COLO668 (cell line): ENCODE results near the gene CCR6.
"Not testable (repeated sequence)": the region's sequence is repeated elsewhere in the genome, so short reads cannot be mapped to it uniquely, and the experiment has no call there.

Experiments used
- DNase-seq: peaks from one replicate; lab custom pipeline; 2025; ENCODE audit not compliant: unreplicated experiment; lab: John Stamatoyannopoulos, UW

CCR6 gene

DNA sequence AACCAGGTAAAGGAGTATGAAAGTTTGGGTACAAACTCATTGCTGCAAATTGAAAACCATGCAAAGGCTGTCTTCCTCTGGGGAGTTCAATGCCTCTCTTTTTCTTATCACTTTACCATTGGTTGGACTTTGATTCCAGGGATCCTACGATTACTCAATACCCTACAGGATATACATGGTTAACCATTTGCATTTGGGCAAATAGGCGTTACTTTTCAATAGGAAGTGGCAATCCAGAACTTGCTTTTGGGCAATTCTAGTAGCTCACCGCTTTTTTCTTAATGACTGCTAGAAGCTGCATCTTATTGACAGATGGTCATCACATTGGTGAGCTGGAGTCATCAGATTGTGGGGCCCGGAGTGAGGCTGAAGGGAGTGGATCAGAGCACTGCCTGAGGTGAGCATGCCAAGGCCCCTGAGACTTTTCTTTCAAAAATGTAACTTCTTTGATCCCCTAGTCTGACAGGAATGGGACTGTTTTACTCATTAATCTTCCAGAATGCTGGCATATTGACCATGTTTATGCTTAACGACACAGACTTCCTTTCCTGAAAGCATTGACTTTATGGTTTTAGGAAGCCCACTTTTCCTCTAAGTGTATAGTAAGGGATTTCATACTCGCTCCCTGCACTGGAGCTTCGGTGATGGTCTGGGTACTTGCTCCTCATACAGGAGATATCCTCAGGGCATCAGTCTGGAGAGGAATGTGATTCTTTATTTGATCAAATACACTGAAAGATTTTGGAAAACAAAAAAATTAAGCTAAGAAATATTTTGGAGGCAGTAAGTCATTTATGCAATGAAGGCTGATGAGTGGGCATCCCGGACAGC lies at the start of gene CCR6:
TSS of gene CCR6 (plus strand) at position 270 of the 831 bp plus-strand sequence. CDS start 13,039 bp downstream, outside the sequence.
- no peak for DNase-seq

DNA sequence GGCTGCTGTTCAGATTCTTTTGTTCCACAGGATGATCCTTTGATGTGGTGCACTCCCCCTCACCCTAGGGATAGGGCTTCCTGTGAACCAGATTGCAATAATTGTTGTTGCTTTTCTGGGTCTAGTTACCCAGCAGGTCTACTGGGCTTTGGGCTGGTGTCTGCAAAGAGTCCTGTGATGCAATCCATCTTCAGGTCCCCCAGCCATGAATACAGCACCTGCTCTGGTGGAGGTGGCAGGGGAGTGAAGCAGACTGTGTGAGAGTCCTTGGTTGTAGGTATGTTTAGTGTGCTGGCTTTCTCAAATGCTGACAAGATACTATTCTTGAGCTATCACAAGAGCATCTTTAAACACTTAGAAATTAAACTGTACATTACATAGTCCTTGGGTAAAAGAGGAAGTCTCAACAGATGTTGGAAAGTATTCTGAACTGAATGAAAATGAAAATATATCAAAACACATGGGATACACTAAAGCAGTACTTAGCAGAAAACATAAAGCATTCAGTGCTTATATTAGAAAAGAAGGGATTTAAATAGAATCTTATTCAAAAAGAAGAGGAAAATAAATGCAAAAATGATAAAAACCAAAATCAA lies 49.1 kb upstream of the CCR6 start:
- no peak for DNase-seq

DNA sequence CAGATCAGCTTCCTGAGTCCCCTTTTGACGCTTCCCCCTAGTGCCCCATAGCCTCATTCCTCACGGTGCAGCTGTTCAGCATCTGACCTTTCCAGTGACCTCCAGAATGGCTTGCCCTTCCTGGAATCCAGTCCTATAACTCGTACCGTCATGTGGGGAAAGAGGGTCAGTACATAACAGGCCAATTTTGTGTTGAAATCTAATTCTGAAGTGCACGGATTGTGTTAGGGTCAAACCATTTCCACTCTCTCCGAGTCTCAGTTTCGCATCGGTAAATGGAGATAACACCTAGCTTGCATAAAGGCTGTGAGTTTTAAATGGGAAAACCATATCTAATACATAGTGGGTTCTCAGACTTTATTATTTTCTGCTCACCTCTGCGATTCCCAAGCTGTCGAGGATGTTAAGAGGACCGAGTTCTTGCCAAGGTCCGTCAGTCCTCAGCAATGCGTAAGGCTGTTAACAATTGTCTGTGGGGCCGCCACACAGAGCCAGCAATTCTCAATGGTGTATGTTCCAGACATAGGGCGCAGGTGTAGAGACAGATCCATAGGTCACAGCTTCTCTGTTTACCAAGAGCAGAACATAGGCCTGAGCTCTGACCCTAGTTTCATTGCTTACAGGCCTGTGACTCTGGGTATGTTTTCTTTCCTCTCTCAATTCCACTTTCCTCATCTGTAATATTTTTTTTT lies 45.5 kb upstream of the CCR6 start:
- no peak for DNase-seq

DNA sequence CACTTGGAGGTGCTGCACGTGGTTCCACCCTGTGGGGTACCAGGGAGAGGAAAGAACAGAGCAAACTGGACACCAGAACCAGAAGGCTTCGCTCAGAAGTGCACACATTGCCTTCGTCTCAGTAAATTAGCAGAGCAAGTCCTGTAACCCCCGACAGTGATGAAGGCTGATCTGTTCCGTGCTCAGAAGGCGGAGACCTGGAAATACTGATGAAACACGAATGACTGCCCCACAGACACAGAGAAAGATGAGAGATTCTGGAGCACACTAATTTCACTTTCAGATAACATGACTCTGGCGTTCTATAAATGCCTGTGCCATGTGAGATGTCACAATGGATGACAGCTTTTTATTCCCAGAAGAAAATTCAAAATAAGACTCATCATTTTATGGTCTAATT lies 44.2 kb upstream of the CCR6 start:
- DNase-seq = no peak

DNA sequence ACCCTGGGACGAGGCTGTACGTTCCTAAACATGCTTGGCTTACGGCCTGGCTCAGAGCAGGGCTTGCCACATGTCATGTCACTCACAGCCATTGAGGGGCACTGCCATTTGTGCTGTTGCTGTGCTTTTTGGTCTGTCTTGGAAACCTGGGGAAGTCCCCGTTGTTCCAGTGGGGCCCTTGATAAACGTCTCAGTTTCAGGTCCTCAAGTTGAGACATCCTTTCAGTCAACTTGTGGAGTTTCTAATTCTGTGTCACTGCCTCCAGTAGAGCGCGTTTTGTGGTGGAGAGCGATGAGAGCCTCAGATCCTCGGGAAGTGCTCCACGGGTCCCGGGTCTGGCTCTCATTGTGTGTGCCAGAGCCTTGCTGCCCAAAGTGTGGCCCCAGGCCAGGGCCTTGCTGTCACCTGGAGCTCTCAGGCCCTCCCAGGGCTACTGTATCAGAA lies 43.0 kb upstream of the CCR6 start:
- DNase-seq = no peak

DNA sequence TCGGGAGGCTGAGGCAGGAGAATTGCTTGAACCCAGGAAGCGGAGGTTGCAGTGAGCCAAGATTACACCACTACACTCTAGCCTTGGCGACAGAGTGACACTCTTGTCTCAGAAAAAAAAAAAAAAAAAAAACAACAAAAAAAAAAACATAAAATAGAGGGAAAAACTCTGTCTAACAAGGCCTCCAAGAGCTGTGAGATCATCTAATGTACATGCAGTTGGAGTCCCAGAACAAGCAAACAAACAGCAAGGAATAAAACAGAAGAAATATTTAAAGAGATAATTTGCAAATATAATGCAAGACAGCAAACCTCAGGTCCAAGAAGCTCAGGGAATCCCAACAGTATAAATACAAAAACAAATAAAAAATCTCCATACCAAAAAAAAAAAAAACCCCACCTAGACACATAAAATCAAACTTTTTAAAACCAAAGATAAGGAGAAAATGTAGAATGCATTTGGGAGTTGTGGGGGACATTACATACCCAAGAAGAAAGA lies 35.0 kb upstream of the CCR6 start:
- DNase-seq = no peak

DNA sequence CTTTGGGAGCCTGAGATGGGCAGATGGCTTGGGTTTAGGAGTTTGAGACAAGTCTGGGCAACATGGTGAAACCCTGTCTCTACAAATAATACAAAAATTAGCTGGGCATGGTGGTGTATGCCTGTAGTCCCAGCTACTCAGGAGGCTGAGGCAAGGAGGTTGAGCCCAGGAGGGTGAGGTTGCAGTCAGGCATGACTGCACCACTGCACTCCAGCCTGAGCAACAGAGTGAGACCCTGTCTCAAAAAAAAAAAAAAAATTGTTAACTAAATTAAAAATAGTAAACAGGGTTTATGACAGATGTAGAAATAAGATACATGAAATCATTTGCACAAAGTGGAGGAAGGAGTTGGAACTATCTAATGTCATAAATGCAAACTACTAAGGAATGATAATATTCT lies 34.2 kb upstream of the CCR6 start:
- not testable (repeated sequence) for DNase-seq

DNA sequence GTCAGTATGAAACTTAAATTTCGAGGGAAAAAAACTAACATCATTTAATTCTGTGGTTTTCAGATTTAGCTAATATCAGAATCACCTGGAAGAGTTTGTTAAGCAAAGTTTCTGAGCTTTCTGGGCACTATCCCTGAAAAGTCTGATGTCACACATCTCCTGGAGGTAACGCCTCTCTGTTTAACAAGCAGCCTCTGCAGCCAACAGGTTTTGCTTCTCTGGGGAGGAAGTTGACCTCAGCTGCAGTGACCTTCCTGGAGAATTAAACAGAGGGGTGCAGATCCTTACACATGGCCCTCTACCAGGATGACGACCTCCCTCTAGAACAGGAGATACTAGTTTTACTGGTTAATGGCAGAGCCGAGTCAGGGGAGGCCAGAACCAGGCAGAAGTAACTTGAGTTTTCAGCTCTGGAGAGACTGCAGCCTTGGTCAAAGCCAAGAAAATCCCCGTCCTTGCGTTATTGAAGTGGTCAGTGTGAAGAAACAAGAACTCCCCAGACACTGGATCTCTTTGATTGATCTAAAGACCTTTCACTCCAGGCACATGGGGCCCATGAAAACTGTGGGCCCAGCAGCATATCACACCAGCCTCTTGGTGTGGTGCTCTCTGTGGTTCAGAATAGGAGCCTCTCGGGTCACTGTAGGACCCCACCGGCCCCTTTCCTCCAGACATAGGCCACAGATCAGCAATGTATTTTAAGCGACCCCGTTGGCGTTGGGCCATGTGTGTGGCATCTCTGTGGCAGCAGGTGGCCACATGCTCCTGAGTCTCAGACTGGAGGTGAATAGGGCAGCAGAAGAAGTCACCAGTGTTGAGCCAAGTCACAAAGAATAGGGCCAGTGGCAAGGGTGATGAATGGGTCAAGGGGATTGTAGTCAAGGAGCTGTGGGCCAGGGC lies 33.4 kb upstream of the CCR6 start:
- DNase-seq = no peak

DNA sequence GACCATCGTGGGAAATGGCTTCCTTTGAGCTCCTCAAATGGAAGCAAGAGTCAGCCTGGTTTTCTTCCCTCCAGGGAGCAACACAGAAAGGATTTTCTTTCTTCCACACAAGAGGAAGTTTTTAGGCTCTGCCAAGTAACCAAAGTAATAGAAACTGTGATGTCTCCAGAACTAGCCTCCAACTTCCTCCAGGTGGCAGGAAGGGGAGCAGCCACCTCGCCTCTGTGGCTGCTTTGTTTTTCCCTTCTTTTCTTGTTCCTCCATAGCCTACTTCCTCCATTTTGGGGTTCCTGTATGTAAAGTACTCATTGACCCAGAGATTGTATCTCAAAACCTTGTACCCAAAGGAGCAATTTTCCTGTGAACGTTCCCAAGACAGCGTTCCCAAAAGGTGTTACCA lies 32.7 kb upstream of the CCR6 start:
- no peak for DNase-seq

DNA sequence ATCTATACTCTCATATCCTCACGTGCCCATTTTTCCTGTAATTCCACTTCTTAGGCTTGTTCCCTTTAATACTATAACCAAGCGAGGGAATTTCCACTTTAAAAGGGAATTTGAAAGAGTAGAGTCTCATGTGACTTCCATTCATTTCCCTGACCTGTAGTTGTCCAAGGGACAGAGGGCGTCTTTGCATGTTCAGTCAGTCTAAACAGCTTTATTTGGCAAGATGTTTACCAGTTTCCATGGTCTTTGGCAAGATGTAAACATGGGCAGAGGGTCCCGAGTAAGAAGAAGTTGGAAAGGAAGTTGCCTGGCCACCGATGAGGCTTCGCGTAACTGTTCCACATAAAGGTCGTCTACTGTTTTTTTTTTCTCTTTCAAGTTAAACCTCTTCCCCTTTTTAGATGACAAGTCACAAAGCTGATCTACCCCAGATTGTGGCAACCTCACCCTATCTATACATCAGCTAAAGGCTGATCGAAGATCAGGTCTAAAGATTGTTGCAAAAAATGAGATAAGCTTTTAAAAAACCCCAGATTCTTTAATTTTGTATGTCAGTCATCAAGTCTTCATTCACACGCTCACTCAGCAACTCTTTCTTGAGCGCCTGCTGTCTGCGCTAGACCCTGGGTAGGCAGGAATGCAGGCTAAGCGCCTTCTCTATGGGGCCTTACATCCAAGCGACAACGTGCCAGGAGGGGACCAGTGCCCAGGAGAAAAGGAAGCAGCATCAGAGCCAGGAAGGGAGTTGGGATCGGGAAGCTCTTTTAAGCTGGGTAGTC lies 31.7 kb upstream of the CCR6 start:
- DNase-seq = no peak

DNA sequence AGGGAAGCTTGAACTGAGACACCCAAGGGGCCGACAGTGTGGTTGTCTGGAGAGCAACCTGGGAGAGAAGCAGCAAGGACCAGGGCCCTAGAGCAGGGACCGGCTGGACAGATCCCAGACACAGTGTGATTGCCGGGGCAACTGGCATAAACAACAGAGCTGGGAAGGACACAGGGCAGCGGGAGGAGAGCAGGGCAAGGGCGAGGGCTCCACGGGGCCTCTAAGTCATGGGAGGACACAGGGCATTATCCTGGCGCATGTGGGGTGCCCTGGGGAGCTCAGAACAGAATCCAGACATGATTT lies 31.1 kb upstream of the CCR6 start:
- no peak for DNase-seq

DNA sequence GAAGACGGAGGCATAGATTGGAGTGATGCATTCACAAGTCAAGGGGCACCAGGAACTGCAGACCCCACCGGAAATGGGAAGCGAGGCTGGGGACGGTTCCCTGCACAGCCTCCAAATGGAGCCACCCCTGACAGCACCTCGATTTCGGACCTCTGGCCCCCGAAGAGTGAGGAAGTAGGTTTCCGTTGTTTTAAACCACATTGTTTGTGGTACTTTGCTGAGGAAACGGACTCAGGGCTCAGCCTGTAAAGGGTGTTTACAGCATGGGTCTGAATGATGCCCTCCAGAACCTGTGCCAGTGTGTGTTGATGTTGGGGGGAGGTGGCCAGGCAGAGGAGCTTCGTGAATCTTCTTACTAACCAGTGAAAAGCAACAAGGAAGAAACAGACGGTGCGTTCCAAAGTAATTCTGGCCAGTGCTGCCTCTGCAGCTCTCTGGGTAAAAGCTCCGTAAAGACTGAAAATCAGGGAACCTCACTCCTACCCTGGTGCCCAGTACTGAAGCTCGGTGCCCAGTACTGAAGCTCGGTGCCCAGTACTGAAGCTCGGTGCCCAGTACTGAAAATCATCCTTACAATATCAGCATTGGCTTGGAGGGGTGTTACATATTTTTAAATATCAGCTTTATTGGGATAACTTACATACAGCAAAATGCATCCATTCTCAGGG lies 30.1 kb upstream of the CCR6 start:
- DNase-seq = no peak

DNA sequence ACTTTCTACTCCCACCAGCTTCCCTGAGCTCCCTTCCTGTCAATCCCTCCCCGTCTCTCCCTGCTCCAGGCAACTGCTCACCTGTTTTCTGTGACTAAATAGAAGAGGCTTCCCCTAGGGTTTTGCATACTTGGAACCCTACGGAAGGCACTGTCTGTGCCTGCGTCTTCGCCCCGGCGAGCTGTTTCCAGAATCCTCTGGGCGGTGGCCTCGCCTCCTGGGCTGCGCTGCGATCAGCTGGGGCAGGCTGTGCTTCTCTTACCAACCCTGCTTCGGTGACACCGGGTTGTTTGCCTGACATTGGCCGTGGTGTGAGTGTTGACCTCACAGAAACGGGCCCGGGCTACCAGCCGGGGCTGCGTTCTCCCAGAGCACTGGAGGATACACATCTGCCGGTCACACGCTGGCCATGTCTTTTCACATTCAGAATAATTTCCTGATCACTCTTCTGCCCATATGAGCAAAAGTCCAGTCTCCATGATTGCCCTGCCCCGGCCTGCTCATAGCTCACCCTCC lies 29.4 kb upstream of the CCR6 start:
- DNase-seq = no peak

DNA sequence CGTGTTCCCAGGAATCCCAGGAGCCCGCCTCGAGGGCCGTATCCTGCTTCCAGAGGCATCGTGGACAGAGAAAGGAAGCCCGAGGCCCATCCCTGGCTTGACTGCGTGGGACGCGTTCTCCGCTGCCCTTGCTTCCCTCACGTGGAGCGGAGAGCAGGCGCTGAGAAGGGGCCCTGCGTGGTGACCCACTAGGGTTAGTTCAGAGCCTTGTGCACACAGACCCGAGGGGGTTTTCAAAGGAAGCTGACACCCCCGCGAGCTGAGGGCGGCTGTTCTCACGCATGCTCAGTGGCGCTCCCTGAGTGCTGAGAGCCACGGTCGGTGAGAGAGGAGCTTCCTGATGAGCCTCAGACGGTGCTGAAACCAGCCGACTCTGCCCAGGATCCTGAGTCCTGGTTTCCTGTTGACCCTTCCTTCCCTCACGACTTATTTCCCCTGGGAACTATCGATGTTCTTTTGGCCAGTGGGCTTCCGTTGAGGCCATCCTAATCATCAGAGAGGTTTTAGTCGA lies 28.9 kb upstream of the CCR6 start:
- DNase-seq = no peak

DNA sequence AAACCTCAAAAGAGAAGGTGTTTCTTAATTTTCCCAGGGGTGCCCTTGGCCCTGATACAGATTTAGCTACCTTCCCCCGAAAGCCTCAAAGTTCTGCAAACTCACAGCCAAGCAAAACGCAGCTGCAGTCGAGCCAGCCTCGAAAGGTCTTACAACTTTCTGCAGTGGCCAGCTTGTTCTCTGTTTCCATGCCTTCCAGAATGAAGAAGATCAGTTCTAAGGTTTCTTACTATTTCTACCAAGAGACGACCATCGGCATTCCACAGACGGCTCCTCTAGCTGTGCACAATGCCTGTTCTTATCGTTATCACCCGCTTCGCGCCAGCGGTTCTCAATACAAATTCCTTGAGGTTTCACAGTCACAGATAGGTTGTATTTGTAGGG lies 28.5 kb upstream of the CCR6 start:
- no peak for DNase-seq

DNA sequence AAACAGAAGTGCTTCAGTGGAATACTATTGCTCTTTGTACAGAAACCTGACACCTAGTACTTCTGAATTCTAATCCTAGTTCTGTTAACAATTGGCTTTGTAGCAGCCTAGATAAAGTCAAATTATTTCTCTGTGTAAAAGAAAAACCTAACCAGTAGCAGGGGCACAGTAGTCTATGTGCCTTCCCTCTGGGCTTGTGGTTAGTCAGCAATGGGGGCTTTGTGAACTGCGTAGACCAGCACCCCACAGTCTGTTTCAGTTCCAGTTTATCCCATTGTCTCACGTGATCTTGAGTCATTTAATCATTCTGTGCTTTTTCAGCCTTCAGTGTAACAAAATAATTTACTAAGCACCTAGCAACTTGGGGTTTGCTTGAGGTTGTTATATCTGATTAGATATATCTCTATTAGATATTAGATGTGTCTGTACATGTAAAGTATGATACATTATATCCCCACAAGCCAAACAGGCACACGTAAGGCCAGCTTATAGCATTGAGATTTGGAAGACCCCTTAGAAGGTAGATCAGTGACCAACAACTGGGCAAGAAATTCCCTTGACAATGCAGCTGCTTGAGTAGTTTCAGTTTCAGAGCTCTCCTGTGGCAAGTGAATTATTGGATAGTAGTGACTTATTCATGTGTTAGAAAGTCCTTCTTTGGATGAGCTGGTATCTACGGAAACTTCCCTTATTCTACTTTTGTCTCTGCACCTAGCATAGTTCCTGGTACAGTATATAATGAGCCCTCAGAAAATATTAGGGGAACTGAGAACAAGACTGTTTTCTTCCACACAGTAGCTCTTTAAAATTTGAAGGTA lies 27.9 kb upstream of the CCR6 start:
- no peak for DNase-seq

DNA sequence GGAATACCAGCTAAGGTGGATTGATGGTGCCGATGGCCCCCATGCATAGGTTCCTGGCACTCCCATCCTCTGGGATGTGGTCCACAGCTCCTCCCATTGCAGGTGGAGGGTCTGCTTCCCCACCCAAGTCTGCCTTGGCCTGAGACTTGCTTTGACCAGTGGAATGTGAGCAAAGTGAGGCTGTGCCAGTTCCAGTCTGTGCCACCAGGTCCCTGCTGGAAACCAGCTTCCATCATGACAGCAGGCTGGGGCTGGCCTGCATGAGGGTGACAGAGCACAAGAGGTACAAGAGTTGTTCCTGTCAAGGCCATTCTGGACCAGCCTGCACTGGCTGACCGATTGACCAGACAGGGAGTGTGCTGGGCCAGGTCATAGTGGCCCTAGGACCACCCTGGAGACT lies 27.0 kb upstream of the CCR6 start:
- DNase-seq = no peak

DNA sequence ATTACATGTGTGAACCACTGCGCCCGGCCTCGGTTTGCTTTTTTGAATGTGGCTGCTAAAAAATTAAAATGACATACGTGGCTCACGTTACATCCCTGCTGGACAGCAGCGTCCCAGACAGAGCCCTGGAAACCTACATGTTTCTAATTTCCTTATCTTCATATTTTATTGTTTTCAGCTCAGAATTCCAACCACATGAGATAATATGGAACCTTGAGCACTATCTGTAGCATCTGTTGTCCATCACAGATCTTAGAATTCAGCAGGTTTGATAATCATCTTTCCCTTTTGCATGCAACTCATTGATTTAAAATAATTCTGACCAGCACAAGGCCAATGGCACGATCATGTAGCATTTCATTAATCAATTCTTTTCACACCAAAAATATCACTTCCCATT lies 25.9 kb upstream of the CCR6 start:
- DNase-seq = no peak

DNA sequence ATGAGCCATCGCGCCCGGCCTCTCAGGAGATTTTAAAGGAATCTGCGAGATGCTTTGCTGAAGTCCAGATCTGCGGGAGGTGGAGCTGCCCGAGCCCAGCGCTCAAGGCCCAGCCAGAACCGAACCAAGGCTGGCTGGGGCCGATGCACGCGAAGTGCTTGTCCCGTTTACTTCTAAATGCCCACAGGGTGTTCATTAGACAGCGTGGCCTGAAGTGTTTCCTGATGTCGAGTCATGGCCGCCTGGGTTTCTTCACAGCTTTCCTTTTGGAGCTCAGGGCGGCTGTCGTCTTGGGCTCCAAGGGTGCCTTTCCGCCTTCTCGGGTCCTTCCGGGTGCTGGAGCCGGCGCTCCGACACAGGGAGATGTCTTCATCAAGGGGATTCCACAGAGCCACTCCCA lies 25.1 kb upstream of the CCR6 start:
- DNase-seq = no peak
